IPS-18c (cell line): ENCODE measurements around the gene JAK1.
A peak's percentile ranks its signal among the peaks of the same experiment; 100 is the strongest.

ENCODE experiments used
- H3K4me3 ChIP-seq: 2 replicates; pipeline ENCODE4 v1.7.0; 2013; ENCODE audit warnings: low read depth, mild to moderate bottlenecking, low read length, moderate library complexity; ENCODE audit not compliant: insufficient read depth
- H3K9me3 ChIP-seq: one replicate; pipeline ENCODE4 v1.6.1; 2013; ENCODE audit warnings: mild to moderate bottlenecking, low read length, moderate library complexity; ENCODE audit not compliant: control insufficient read depth, insufficient read depth

The JAK1 gene

DNA sequence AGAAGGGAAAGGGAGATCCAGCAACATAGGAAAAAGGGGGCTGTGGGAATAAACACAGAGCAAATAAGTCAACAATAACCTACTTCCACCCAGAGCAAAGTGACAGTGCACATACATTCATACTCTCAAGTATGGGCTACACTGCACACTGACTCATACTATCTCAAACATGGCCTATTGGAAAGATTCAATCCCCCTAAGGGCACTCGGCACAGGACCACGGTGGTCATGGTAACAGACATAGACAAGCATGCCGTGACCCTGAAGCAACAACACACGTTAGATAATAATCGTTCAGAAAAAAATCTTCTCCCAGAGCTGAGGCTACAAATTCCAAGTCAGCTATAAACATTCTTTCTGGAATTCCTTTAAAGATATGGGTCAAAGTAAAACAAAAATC is 16.8 kb upstream of the JAK1 start:
- Histone ChIP-seq H3K4me3 (no peak overlapping the region), H3K9me3 (peaks cover 2% of the 10 kb centered on the region)

DNA sequence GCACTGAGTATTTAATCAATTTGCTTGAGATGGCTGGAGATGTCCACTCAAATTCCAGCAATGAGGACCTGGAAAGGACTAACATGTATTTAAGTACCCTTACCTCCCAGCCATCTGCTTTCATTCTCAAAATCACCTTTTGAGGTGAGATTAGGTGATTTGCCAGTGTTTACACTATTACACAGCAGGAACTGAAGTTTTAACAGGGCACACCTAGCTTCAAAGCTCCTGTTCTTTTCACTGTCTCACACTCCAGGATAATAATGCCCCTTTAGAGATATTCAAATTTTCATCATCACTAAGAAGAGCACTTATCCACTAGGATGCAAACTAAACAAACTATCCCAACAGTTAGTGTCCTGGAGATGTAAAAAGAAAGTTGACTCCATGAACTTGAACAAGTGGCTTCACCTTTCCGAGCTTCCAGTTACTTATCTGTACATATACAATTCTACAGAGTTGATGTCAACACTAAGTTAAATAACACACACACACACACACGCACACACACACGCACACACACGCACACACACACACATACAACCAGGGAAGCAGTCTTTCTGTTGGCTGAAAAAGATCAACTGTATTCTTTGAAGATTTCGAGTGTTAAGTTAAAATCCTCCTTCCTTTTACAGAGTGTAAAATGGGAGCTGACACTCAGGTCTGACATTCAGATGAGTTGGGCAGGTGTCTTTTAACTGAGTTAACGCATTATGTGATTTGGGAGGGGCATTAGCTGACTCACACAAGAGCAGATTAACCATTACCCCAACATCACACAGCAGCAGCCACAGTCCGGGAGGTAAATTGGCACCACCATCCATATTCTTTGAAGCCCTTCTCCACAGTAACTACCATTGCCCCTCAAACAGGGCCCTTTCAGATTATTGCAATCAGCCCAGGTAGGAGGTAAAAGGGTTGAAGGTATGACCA is 15.5 kb upstream of the JAK1 start:
- Histone ChIP-seq H3K9me3 (peaks cover 2% of the 10 kb centered on the region), H3K4me3 (no peak overlapping the region)

DNA sequence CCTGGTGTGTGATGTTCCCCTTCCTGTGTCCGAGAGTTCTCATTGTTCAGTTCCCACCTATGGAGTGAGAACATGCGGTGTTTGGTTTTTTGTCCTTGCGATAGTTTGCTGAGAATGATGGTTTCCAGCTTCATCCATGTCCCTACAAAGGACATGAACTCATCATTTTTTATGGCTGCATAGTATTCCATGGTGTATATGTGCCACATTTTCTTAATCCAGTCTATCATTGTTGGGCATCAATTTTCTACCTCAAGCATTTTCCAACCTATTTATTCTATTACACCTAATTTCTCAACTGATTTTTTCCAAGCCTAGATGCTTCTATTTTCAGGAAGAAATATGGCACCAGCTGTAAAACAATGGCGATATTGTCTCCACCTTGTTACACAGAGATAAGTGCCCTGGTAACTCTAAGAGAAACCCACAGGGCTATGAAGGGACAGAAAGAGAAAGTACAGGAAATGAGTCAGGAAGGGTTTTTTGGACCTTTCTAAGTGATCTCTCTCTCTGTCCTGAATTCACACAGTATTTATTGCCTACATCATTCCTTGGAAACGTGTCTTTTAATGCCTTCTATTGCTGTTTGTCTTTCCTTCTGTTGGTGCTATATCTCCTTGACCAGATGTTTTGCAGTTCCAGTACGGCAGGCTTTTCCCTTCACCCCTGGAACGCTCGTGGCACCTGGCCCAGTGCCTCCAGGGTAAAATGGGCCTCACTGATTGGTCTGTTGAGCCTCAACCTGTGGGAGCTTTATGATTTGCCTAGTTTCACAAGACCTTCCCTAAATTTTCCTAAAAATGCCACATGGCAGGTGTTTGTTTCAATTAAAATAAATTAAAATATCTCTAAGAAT is 14.6 kb upstream of the JAK1 start:
- Histone ChIP-seq H3K4me3 (no peak overlapping the region), H3K9me3 (peaks cover 2% of the 10 kb centered on the region)

DNA sequence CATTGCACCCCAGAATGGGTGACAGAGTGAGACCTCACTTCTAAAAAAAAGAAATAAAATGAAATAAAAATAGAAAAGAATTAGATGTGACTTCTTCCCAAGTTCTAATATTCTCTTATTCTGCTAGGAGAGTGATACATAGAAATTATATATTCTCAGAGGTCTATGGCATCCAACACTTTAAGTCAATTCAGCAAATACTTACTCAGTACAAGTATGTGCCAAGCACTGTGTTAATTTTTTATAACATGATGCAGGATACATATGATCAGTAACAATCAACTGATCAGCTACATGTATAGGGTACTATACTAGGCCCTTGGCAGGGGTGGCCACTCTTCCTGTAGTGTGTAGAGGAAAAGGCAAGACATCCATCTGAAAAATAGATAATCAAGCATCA is 13.0 kb upstream of the JAK1 start:
- Histone ChIP-seq H3K9me3 (peaks cover 2% of the 10 kb centered on the region), H3K4me3 (no peak overlapping the region)

DNA sequence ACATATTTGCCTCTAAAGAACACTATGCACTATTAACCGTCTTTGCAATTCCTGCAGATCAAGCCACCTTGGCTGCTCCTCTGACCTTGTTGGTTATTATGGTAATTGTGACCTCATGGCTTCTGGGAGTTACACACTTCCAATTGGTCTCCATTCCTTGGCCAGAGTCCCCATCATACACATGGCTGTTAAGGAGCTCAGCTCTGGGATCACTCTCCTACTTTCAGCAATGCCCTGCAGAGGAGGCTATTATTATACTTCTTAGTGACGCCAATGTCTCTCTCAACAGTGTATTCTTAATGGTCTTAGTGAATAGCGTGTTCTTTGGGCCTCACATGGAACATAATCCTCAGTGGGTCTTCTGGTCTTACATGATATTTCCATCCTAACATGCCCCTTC is 10.0 kb upstream of the JAK1 start:
- H3K4me3 ChIP-seq, result no peak overlapping the region
- H3K9me3 ChIP-seq, result no peaks in the 10 kb centered on the region

DNA sequence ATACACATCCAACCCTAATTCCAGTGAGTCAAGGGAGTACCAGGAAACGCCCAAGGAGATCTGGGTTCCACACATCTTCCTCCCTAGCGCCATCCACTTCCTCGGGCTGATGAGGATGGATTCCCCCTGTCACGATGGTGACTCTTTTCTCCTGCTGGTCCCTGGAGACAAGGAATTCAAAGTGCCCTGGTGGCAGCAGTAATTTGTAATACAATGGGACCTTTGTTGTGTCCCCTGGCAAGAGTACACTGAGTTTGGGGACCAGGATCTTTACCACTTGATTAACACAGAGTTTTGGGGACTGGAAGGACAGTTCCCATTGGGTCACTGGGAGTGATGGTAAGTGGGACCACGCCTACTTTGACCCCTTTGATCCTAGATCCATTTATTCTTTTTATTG is 9.4 kb upstream of the JAK1 start:
- Histone ChIP-seq H3K9me3 (no peaks in the 10 kb centered on the region), H3K4me3 (no peak overlapping the region)

DNA sequence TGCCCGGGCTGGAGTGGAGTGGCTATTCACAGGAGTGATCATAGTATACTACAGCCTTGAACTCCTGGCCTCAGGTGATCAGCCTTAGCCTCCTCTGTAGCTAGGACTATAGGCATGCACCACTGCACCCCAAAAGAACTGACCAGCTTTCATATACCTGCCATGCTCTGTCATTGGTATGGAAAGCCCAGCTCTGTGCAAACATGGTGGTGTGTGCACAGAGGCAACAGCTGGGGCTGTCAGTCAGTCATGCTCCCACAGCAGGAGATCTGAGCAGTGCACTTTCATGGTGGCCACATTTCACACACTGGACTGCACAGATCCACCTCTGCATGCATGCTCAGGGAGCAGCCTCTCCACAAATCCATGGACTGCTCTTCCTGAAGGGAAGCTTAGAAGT is 8.8 kb upstream of the JAK1 start:
- Histone ChIP-seq H3K9me3 (no peaks in the 10 kb centered on the region), H3K4me3 (no peak overlapping the region)

DNA sequence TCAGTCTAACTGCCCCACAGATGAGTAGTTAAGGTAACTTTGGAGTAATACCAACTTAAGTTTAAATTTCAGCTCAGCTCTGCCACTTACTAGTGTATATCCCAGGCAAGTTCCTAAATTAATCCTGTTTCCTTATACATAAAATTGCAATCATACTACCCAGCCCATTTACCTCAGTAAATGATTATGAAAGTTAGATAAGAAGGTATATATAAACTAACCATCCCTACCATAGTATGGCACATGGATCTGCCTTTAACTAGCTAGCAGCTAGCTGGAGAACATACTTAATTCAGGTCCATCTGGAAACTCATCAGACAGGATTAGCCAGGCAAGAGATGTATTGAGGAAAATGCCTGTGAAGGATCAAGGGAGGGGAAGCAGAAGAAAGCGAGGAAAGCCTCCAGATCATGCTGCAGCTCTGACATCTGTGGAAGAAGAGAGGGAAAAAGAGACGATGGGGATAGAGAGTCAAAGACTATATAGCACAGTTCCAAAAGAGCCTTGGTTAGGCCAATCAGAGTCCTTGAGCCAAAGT is 8.0 kb upstream of the JAK1 start:
- Histone ChIP-seq H3K9me3 (no peaks in the 10 kb centered on the region), H3K4me3 (no peak overlapping the region)

DNA sequence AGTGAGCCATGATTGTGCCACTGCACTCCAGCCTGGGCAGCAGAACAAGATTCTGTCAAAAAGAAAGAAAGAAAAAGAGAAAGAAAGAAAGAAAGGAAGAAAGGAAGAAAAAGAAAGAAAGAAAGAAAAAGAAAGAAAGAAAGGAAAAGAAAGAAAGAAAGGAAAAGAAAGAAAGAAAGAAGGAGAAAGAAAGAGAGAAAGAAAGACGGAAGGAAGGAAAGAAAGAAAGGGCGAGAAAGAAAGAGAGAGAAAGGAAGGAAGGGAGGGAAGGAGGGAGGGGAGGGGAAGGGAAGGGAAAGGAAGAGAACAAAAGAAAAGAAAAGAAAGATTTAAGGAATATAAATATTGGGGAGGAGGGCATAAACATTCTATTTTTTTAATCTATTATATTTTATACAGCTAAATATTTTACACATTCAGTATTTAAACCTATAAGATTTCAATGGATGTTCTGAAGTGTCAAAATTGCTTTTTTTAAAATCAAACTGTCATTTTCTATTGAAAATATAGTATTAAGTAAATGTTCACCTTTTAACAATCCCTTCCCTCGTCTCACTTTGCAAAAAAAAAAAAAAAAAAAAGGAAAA is 6.8 kb upstream of the JAK1 start:
- no peak overlapping the region for H3K4me3 ChIP-seq
- H3K9me3 ChIP-seq, result no peaks in the 10 kb centered on the region

DNA sequence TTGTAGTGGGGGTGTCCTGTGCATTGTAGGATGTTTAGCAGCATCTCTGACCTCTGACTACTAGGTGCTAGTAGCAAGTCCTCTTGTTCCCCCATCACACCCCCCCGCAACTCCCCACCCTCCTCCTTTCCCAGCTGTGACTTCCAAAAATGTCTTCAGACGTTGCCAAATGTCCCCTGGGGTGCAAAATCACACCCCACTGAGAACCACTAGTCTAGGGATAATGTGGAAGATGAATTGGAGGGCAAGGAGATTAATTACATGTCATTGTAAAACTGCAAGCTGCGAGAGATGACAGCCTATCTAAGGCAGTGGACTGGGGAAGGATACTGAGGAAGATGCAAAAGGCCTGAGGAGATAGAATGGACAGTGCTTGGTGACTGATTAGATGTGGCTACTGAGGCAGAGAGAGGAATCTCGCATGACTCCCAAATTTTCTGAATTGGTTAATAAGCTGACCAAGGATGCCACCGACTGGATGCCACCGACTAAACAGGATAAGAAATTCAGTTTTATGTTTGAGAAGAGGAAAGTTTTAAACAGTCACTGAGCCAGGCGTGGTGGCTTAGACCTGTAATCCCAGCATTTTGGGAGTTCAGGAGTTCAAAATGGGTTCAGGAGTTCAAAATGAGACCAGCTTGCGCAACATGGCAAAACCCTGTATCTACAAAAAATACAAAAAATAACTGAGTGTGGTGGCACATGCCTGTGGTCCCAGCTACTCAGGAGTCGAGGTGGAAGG is 3.1 kb upstream of the JAK1 start:
- H3K4me3 ChIP-seq, result no peak overlapping the region
- H3K9me3 ChIP-seq, result no peaks in the 10 kb centered on the region

DNA sequence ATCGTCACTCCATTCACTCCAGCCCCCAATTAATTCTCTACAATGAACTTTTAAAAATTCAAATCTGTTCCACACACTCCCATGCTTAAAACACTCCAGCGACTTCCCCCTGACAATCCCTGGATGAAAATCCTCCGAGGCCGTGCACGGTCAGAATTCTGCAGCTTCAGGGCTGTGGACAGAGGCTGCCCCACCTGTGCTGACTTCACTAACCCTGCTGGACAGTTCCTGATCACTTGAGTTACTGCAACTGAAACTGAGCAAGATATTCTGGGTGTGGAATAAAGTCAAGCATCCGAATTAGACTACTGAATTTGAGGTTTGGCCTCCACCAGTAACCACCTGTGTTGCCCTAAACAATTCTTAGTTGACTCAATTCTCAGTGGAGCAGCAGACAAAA is 1.0 kb upstream of the JAK1 start:
- Histone ChIP-seq H3K4me3 (no peak overlapping the region), H3K9me3 (no peaks in the 10 kb centered on the region)

DNA sequence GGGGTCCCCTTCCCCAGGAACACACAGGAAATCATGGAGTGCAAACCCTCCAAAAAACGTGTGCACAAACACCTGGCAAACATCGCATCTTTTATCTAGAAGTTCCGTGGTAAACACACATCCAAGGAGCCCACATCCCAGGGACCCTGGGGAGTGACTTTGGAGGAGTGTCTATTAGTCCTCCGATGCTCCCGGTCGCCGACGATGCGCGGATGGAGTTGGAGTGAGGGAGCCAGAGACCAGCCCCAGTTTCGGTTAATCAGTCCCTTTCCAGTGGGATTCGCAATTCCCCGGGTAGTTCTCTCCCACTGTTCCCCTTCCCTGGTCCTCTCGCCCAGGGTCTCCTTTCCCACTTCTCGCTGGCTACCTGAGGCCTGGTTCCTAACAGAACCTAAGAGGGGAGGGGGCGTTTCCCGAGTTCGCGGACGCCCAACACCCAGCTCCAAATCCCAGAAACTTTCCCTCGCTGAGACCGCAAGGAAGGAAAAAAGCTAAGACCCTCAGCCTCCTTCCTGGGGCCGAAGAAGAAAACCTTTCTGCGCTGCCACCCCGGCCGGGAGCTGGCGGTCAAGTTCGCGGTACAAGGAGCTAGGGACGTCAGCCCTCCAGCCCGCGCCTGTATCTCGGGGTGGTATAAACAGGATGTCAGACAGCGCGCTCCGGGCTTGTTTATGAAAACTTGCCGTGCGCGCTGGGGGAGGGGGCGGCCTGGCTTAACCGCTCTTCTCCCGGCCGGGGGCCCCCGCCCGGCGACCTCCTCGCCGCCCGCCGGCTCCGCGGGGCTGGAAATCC is 787 bp downstream of the JAK1 start:
- Histone ChIP-seq H3K9me3 (no peaks in the 10 kb centered on the region), H3K4me3 (peak overlapping the region; percentile 89)

DNA sequence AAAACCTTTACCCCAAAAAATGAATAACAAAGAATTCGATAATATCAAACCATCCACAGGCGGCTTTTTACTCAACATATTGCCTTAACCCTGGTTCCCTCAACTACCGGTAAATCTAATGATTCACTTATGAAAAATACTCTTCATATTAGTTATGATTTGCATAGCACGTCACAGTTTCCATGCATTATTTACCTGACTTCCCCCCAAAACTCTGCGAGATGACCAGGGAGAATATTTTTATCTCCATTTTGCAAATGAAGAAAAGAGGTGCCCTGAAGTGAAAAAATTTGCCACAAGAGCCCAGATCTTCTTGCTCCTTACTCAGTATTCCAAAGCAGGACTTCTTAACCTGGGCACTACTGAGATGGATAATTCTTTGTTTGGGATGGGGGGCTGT is 2.9 kb downstream of the JAK1 start:
- Histone ChIP-seq H3K4me3 (no peak overlapping the region), H3K9me3 (no peaks in the 10 kb centered on the region)

DNA sequence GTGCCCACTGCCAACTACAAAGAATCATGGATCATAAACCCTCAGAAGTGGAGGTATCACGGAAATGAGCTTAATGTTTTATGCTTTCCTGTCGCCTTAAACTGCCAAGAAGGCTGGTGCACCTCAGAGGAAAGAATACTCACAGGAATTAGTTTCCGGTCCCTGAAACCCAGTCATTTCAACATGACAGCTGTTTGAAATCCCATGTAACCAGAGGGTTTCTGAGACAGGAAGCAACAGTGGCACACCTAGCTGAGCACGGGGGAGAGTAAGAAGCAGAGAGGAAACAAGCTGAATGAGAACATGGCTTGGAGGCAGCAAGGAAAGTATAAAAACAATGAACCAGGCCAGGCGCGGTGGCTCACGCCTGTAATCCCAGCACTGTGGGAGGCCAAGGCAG is 3.9 kb downstream of the JAK1 start:
- Histone ChIP-seq H3K9me3 (no peaks in the 10 kb centered on the region), H3K4me3 (no peak overlapping the region)

DNA sequence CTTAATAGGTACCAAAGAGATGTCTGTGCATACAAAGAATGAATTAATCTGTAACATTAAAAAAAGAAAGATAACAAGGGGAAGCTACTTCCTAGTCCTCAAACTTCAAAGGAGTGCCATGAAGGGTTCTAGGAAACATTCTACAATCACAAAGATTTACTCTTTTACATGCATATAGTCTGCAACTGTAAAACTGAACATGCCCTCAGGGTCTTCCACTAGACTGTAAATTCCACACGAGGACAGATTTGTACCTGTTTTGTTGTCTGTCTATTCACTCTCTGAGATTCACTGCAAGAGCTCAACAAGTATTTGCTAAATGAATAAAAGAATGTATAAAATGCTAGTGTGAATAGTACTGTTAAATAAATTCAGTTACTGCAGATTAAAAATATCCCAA is 4.4 kb downstream of the JAK1 start:
- Histone ChIP-seq H3K9me3 (no peaks in the 10 kb centered on the region), H3K4me3 (no peak overlapping the region)

DNA sequence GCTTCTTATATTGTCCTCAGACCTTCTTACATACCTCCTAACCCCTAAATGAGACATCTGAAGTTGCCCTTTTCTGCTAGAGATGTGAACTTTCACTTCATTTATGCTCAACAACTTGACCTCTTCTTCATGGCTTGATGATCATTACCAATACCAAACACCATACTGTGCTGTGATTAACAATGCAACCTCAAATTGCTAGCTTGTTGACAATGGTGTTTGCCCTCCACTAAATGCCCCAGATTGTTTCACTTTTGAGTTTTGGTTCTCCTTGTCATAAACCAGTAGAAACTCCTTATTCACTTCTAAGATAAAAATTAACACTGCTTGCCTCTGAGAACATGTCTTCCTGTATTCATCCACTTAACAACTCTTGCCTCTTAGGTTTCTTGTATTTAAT is 5.6 kb downstream of the JAK1 start:
- H3K9me3 ChIP-seq, result no peaks in the 10 kb centered on the region
- no peak overlapping the region for H3K4me3 ChIP-seq
